PC-9 (cell line): ENCODE data around the gene FAM13C.

ENCODE experiments used
- CTCF ChIP-seq: fragments of 200-600 bp; sonication (generic); conservative IDR thresholded peaks from 2 replicates; pipeline ENCODE4 v1.6.1; 2017; ENCODE audit warnings: mixed run types, antibody characterized with exemption, mild to moderate bottlenecking, moderate library complexity
- EZH2 ChIP-seq: fragments of 200-600 bp; sonication (generic); IDR thresholded peaks from 2 replicates; pipeline ENCODE4 v1.8.0; 2017; ENCODE audit warnings: antibody characterized with exemption, low read depth

- TF ChIP-seq EZH2 (no peak), CTCF (no peak)
Measured at GRCh38 chr10:59317066-59317465, 45.3 kb downstream of the FAM13C start.
